Head of caudate nucleus (tissue), 42 donors: ENCODE data around the gene ARHGAP22.

Source experiments
- DNase-seq, 42 donors: peaks; one replicate each; pipeline versions ENCODE4 v3.0.0 to v3.0.0-alpha.2; 2020 to 2021; ENCODE audit warnings: mixed read lengths in 7 of 42
- intact Hi-C: fragments of 100-400 bp; cut with DNase I; formaldehyde crosslinking; loops from one replicate; pipeline ENCODE4 v1.15.0; 2022

ARHGAP22 gene

GRCh38 chr10:48573045-48573444 lies 31.8 kb downstream of the ARHGAP22 start:
- DNase-seq: peak in 1 of 42 donors; percentile 11
- intact Hi-C loops: no loop called here

GRCh38 chr10:48572414-48572813 lies 32.5 kb downstream of the ARHGAP22 start:
- DNase-seq: peak in 1 of 42 donors; percentile 11
- intact Hi-C loops: no loop called here

DNA sequence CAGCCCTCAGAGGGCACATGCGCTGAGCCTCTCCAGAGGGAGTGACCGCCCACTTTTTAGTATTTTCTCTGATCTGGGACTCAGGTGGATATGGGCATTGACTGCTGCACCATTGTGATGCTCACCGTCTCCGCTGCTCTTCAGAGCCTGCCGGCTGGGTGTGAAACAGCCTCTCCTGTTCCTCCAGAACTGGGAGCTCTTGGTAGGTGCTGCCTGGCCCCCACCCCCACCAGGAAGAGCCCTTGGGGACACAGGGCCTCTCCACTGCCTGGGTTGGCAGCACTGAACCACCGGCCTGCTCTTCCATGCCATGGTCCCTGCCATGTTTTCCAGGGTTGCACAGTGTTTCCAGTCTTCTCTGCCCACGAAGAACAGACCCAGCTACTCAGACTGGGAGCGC lies 36.3 kb downstream of the ARHGAP22 start:
- intact Hi-C loops: no loop called here
- DNase-seq: no peak

DNA sequence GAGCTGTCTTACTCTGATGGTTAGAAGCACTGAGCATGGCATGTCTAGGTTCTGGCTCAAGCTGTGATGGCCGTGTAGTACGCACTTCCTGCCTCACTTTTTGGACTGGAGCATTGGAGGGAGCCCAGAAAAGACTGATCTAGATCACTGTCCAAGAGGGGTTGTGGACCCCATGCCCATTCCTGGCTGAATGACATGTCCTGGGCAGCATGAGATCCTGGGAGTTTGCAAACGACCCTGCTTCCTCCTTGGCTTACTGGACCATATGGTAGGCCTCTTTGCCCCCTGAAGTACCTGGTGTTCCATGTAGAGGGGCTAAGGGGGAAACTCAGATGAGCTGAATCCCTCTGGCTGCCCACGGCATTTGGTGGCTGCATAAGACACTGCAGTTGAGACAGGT lies 36.7 kb downstream of the ARHGAP22 start:
- DNase-seq: no peak
- intact Hi-C loops: no loop called here

DNA sequence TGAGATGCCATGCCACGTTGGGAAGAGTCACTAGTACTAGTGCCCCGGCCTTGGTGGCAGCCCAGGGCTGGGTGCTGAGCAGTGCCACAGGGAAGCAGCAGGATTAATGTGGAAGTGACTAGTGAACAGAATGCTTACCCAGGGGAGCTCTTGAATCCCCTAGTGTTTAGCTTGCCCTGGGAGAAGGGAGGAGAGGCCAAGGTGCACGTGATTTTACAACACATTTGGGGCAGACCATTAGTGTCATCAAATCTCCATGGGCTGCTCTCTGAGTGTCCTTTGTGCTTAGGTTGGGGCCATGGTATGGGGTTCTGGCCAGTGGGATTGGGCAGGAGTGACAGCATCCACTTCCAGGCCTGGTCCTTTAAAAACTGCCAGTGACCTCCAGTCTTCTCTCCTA lies 37.5 kb downstream of the ARHGAP22 start:
- intact Hi-C loops: no loop called here
- DNase-seq: no peak

GRCh38 chr10:48564466-48565160 lies 40.3 kb downstream of the ARHGAP22 start:
- intact Hi-C loops: no loop called here
- no peak for DNase-seq

DNA sequence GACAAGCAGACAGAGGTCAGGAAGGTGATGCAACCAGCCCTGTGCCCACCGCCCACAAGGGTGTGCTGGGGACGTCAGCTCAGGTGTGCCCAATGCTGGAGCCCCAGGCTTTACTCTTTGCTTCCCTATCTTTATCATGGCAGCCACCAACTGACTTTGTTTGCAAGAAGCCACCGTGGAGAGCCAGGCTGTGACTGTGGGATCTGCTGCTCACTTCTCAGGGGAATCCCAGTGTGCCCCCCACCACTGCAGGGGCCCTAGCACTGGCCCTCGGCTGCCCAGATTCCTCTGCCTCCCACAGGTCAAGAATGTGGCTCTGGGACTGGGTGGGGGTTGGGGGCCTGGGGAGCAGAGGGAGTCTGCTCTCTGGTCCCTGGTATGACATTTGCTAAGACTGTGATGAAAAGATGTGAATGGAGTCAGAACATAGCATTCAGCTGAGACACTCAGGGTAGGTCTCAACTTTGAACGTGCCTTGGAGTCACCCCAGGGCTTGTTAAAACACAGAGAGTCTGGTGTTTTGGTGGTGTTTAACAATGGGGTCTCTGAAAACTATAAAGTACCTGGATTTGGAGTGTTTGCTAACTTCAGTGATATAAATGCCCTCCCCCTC lies 47.3 kb downstream of the ARHGAP22 start:
- intact Hi-C loops: no loop called here
- DNase-seq: peak in 3 of 42 donors; percentile 8 to 38 (median 24)

GRCh38 chr10:48556713-48557112 lies 48.2 kb downstream of the ARHGAP22 start:
- intact Hi-C loops: no loop called here
- DNase-seq: peak in 2 of 42 donors; percentile 8 to 14

DNA sequence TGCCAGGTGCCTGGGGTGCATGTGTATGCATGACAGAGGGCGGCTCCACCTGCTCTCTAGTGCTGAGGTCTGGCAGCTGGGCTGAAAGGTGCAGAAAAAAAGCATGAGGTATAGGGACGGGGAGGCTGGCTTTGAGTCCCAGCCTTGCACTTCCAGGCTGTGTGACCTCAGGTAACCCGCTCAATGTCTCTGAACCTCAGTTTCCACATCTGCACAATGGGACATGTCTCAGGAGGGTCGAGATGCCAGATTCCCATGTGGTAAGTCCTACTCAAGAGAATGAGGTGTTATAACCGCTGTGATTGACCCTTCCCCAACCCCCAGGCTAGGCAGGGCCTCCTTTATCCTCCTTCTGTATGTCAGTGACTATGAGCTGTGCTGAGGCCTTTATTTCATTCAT lies 48.8 kb downstream of the ARHGAP22 start:
- DNase-seq: peak in 2 of 42 donors; percentile 21 to 37
- intact Hi-C loops: no loop called here

DNA sequence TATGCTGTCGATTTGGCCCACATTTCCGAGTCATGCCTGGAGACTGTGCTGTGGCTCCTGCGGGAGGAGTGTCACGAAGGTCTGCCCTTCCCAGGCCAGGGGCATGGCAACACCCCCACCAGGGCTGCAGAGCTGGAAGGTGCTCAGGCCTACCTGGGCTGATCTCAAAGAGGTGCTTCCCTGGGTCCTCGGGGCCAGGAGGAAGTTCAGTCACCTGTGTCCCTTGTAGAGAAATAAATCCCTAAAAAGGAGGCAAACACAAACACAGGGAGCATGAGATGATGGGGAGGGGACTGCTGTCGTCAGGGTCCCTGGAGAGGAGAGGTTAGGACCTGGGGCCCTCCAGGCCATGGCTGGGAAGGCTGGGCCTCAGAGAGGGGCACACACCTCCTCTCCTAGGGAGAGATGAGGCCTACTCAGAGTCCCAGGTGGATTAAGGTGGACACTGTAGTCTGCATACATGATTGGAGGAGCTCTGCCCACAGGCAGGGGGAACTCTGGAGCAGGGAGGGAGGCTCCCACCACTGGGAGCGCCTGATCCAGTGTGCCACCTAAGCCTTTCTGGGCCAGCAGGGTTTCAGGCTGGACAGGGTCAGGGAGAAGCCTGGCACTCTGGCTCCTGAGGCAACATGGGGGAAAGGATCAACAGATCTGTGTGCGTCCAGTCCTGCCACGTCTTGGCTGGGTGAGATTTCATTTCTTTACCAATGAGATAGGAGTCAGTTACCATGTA lies 49.4 kb downstream of the ARHGAP22 start:
- intact Hi-C loops: no loop called here
- peak in 2 of 42 donors; percentile 26 to 39 for DNase-seq

GRCh38 chr10:48554656-48555055 lies 50.2 kb downstream of the ARHGAP22 start:
- peak in 3 of 42 donors; percentile 26 to 43 (median 28) for DNase-seq
- intact Hi-C loops: no loop called here

- intact Hi-C loops: no loop called here
- DNase-seq: peak in 7 of 42 donors; percentile 9 to 43 (median 33)
Observed at GRCh38 chr10:48554246-48554645, 50.6 kb downstream of the ARHGAP22 start.

DNA sequence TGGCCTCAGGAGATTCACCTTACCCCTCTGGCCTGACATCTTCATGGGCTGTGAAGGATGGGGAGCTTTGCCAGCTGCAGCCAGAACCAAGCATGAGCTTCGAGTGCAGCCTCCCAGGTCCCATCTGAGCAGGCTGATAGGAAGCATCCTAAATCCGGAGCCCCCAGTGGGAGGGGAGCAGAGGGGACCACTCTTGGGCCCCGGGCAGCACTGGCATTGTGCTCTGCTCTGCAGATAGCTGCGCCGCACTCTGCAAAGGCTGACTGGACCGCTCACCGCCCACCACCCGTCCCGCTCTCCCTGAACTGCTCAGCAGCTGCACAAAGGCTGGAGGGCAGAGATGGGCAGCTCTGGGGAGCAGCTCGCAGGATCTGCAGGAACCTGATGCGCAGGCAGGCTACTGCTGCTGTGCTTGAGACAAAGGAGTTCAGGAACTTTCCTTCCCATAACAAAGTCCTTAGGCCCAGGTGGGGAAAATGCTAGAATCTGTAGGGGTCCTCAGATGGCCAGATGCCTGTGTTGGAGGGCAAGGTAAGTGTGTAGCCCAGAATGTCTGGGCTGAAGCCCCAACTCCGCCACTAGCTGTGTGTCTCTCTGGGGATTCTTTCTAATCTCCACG lies 51.8 kb downstream of the ARHGAP22 start:
- intact Hi-C loops: no loop called here

GRCh38 chr10:48551861-48552591 lies 52.8 kb downstream of the ARHGAP22 start:
- peak in 40 of 42 donors; percentile 27 to 82 (median 56) for DNase-seq

More for the DNA sequence above, 51.8 kb downstream of the ARHGAP22 start:
- peak in 1 of 42 donors; percentile 29 for DNase-seq

DNA sequence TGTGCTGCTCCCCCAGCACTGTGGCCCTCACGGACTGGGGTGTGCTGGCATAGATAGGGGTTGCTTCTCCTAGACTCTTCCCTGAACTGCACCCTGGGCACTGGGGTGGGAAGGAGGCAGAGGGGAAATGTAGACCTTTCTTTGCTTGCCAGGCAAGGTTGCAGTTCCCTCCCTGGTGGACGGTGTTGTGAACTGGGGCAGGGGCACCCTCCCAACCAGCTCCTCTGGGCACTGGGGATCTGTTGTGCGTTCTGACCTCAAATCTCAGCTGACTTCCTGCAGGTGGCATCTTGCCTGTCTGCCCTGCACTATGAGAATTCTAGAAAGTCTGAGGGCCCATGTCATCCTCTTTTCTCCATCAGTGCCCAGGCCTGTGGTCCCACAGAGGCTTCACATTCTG lies 53.9 kb downstream of the ARHGAP22 start:
- no peak for DNase-seq
- intact Hi-C loops: loop anchor here (1.0 kb wide), 1 partner anchor 105 kb away; no protein-coding TSS in a partner anchor

More at GRCh38 chr10:48551861-48552591, 52.8 kb downstream of the ARHGAP22 start:
- intact Hi-C loops: loop anchor here (1.0 kb wide), 1 partner anchor 104 kb away; no protein-coding TSS in a partner anchor

DNA sequence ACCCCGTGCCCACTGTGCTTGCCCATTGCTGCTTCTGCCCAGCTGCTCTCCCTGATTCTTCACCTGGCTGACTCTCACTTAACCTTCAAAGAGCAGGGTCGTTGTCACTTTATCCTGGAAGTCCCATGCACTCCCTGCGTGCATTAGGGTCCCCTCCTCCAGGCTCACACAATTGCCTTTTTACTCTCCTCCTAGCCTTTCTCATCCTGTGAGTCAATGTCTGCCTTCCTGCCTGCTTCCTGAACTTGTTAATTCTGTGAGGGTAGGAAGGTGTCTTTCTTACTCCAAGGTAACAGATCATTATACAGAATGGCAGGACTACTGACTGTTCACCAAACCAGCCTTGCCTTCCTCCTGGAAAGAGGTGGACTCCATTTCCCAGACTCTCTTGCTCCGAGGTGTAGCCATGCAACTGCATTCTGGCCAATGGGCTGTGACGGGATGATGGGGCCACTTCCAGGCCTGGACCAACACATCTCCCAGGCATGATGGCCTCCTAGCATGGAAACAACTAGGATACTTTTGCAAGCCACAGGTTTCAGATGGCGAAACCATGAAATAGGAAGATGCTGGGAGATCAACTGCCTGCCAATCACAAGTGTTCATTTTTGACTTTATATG lies 54.7 kb downstream of the ARHGAP22 start:
- no peak for DNase-seq
- intact Hi-C loops: no loop called here

DNA sequence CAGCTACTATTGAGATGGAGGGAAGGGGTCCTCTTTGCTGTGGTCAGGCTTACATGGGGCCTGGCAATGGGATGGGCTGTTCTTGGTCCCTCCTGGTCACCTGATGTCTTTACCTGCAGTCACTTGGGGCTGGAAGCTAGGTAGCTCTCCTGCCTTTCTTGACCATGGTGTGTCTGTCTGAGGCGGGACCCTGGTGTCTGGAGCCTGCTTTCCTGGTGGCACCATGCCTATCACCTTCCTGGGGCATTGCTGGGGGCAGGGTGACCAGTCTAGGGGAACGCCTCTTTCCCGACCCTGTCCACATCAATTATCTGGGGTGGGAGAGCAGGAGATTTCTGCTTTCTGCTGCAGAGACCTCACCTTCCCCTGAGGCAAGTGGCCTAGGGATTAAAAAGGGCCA lies 55.6 kb downstream of the ARHGAP22 start:
- DNase-seq: no peak

GRCh38 chr10:48548531-48549135 lies 56.2 kb downstream of the ARHGAP22 start:
- intact Hi-C loops: no loop called here
- no peak for DNase-seq

More for the DNA sequence above, 55.6 kb downstream of the ARHGAP22 start:
- intact Hi-C loops: no loop called here
